Activated CD4-positive, alpha-beta memory T cell treated with anti-CD3 and anti-CD28 coated beads, Interleukin-2, amount 10 ng/mL, durations not matched to agents 7 days and 5 days (primary cell): ENCODE measurements around the gene ZNF133. TPM values are rescaled to one million over a fixed set of nuclear protein-coding genes. Genes with fewer than 3 reads are reported as not detected.

Experiments used
- CTCF ChIA-PET: fragments of 350-600 bp; sonication (Branson Sonifier 250); formaldehyde crosslinking; loops from one replicate; lab custom pipeline; 2021; ENCODE audit warnings: antibody characterized with exemption, inconsistent platforms; lab: Charles Lee
- POLR2A ChIA-PET: fragments of 350-600 bp; sonication (Branson Sonifier 250); formaldehyde crosslinking; loops from one replicate; lab custom pipeline; 2021; ENCODE audit warnings: antibody characterized with exemption; lab: Charles Lee
- DNase-seq: peaks from one replicate; pipeline ENCODE4 v3.0.0-alpha.2; 2020
- H3K27ac Mint-ChIP-seq: one replicate; pipeline ENCODE4 v1.8.0; 2021; ENCODE audit warnings: mild to moderate bottlenecking, mixed read lengths
- H3K27me3 Mint-ChIP-seq: one replicate; pipeline ENCODE4 v1.8.0; 2021; ENCODE audit warnings: mixed read lengths
- H3K36me3 Mint-ChIP-seq: one replicate; pipeline ENCODE4 v1.8.0; 2021; ENCODE audit warnings: low read depth, mixed read lengths
- H3K4me1 Mint-ChIP-seq: one replicate; pipeline ENCODE4 v1.8.0; 2021; ENCODE audit warnings: mixed read lengths
- H3K4me3 Mint-ChIP-seq: one replicate; pipeline ENCODE4 v1.8.0; 2021; ENCODE audit warnings: mild to moderate bottlenecking, mixed read lengths
- H3K9me3 Mint-ChIP-seq: one replicate; pipeline ENCODE4 v1.8.0; 2021; ENCODE audit warnings: mixed read lengths
- total RNA-seq, 2 experiments: library from RNA; stranded (reverse); gene quantifications; one replicate each; pipeline ENCODE4 v1.2.3, GENCODE V29; 2021

ZNF133 gene
- total RNA-seq, 2 experiments from 2014 or later = 8.4 to 10.2 TPM

DNA sequence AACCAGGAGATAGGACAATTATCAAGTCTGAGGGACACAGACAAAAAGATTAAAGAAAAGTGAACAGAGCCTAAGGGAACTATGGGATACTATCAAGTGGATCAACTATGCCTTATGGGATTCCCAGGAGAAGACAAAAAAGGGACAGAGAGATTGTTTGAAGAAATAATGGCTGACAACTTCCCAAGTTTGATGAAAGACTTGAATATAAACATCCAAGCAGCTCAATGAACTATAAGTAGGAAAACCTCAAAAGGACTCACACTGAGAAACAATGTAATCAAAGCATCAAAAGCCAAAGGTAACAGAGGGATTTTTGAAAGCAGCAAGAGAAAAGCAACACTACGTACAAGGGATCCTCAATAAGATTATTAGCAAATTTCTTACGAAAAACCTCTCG, 11.0 kb downstream of the ZNF133 start:
- ChIA-PET POLR2A (interaction anchor here (2.4 kb wide), 1 partner anchor 11 kb away, joined by 9 read pairs; the partner anchor contains the start of gene ZNF133), CTCF (interaction anchor here (1.1 kb wide), 1 partner anchor 23 kb away, joined by 4 read pairs; no protein-coding TSS in a partner anchor)
- Mint-ChIP-seq H3K27ac (no peak overlapping the region), H3K36me3 (peaks cover 23% of the 10 kb centered on the region), H3K27me3 (no peaks in the 10 kb centered on the region), H3K4me3 (no peak overlapping the region), H3K9me3 (peaks cover 10% of the 10 kb centered on the region), H3K4me1 (no peaks in the 10 kb centered on the region)
- no peak for DNase-seq

DNA sequence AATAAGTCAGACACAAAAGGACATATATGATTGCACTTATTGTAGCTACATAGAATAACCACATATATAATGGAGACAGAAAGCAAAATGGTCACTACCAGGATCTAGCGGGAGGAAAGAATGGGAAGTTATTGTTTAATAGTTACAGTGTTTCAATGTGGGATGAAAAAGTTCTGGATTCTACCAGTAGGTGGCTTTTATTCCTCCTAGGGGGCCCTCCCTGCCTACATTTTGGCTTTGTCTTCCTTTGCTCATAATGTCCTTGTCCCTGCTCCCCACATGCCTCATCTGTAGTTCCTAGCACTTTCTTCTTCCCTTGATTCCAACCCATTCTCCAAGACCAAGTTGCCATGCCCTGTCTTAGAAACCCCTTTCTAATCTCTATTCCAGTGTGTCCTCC, 16.3 kb downstream of the ZNF133 start:
- no peak overlapping the region for H3K27ac Mint-ChIP-seq
- H3K4me3 Mint-ChIP-seq = no peak overlapping the region
- ChIA-PET CTCF (no interaction called here), POLR2A (no interaction called here)
- DNase-seq = no peak
- no peaks in the 10 kb centered on the region for H3K4me1 Mint-ChIP-seq
- peaks cover 2% of the 10 kb centered on the region for H3K9me3 Mint-ChIP-seq
- no peaks in the 10 kb centered on the region for H3K27me3 Mint-ChIP-seq
- H3K36me3 Mint-ChIP-seq = peaks cover 9% of the 10 kb centered on the region

DNA sequence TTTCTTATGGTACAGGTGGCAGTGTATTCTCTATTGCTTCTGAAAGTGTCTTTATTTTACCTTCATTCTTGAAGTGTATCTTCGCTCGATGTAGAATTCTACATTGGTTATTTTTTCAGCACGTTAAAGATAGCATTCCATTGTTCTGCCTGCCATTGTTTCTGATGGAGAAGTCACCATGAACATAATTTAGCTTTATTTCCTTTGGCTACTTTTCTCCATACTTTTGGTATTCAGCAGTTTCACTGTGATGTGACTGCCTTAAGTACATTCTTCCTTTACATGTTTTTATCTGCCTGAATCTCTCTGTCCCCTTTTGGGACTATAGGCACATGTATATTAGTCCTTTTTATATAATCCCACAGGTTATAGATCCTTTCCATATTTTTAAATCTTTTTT, 19.0 kb downstream of the ZNF133 start:
- Mint-ChIP-seq H3K4me1 (no peaks in the 10 kb centered on the region), H3K27me3 (no peaks in the 10 kb centered on the region), H3K4me3 (no peak overlapping the region), H3K27ac (no peak overlapping the region), H3K36me3 (peaks cover 5% of the 10 kb centered on the region), H3K9me3 (no peaks in the 10 kb centered on the region)
- CTCF ChIA-PET = no interaction called here
- no peak for DNase-seq
- POLR2A ChIA-PET = no interaction called here

DNA sequence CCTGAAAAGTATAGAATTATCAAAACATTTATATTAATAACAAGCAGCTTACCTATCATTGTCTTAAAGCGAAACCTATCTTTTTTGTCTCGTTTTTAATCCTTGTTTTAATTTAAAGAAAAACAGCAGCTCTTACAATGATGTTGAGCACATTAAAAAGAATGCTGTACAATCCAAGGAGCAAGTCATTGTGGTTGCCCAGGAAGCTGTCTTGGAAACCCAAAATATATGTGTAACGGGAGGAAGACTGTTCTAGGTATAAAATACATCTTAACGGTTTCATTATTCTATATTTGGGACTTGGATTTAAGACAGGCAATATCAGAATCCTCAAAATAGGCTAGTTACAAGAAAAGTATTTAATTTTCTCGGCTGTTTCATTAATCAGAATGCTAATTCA, 21.7 kb downstream of the ZNF133 start:
- Mint-ChIP-seq H3K9me3 (no peaks in the 10 kb centered on the region), H3K27me3 (no peaks in the 10 kb centered on the region), H3K4me1 (no peaks in the 10 kb centered on the region), H3K27ac (no peak overlapping the region), H3K36me3 (peaks cover 7% of the 10 kb centered on the region), H3K4me3 (no peak overlapping the region)
- DNase-seq = no peak
- POLR2A ChIA-PET = no interaction called here
- CTCF ChIA-PET = no interaction called here

DNA sequence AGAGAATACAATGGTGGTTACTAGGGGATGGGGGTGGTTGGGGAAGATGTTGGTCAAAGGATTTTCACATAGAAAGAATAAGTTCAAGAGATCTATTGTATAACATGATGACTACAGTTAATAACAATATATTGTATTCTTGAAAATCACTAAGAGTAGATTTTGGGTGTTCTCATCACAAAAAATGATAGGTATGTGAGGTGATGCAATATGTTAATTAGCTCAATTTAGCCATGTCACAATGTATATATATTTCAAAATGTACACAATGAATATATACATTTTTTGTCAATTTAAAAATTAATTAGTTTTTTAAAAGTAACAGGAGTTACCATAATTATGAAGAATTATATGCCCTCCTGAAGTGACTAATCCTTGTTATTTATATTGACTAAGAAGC, 22.3 kb downstream of the ZNF133 start:
- Mint-ChIP-seq H3K9me3 (no peaks in the 10 kb centered on the region), H3K4me3 (no peak overlapping the region), H3K36me3 (peaks cover 12% of the 10 kb centered on the region), H3K27ac (no peak overlapping the region), H3K27me3 (no peaks in the 10 kb centered on the region), H3K4me1 (no peaks in the 10 kb centered on the region)
- no peak for DNase-seq
- POLR2A ChIA-PET = no interaction called here
- CTCF ChIA-PET = no interaction called here

DNA sequence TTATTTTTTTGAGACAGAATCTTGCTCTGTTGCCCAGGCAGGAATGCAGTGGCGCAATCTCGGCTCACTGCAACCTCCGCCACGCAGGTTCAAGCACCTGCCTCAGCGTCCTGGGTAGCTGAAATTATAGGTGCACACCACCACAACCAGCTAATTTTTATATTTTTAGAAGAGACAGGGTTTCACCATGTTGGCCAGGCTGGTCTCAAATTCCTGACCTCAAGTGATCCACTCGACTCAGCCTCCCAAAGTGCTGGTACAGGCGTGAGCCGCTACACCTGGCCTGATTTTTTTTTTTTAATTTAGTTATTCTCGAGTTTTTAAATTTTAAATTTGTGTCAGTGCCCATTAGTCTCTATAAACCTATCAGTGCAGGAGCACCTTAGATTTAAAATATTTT, 24.4 kb downstream of the ZNF133 start:
- Mint-ChIP-seq H3K4me3 (no peak overlapping the region), H3K27me3 (no peaks in the 10 kb centered on the region), H3K36me3 (peaks cover 8% of the 10 kb centered on the region), H3K4me1 (no peaks in the 10 kb centered on the region), H3K9me3 (no peaks in the 10 kb centered on the region), H3K27ac (no peak overlapping the region)
- no peak for DNase-seq
- ChIA-PET POLR2A (no interaction called here), CTCF (no interaction called here)

DNA sequence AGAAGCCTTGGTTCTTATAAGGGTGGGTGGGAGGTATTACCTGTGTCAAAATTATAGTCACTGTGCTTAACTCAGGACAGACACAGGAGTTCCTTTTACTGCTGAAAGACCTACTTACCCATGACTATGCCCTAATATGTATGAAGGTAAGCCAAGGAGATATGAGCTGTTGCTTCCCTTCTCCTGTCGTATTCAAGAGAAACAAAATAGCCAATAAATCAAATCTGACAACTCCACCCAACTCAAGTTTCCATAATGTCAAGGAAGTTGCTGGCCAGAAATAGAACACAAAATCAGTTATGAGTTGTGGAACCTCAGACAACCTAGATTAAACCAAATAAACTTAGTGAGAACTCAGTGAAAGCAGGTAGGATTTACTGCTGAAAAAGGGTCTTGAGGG, 25.1 kb downstream of the ZNF133 start:
- peaks cover 8% of the 10 kb centered on the region for H3K36me3 Mint-ChIP-seq
- no peak overlapping the region for H3K27ac Mint-ChIP-seq
- H3K4me3 Mint-ChIP-seq = no peak overlapping the region
- H3K4me1 Mint-ChIP-seq = no peaks in the 10 kb centered on the region
- POLR2A ChIA-PET = interaction anchor here (1.4 kb wide), 1 partner anchor 26 kb away, joined by 5 read pairs; no protein-coding TSS in a partner anchor
- no peak for DNase-seq
- no peaks in the 10 kb centered on the region for H3K9me3 Mint-ChIP-seq
- CTCF ChIA-PET = no interaction called here
- H3K27me3 Mint-ChIP-seq = no peaks in the 10 kb centered on the region

DNA sequence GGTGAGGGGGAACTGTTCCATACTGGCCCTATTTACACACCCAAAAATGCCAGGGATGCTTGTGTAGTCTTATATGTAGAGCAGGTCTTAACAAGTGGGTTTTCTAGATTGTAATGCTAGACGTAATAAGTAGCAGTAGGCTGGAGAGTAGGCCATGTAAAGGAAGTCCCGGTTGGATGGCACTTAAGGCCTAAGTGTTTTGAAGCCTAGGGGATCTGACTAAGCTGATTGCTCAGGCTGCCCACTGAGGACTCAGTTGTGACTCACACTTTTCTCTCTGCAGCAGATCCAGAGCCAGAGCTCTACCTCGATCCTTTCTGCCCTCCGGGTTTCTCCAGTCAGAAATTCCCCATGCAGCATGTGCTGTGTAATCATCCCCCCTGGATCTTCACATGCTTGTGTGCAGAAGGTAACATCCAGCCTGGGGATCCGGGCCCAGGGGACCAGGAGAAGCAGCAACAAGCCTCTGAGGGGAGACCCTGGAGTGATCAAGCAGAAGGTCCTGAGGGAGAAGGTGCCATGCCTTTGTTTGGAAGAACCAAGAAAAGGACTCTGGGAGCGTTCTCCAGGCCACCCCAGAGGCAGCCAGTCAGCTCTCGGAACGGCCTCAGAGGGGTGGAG, 26.6 kb downstream of the ZNF133 start:
- Mint-ChIP-seq H3K27me3 (no peaks in the 10 kb centered on the region), H3K4me3 (no peak overlapping the region), H3K9me3 (no peaks in the 10 kb centered on the region), H3K36me3 (peaks cover 8% of the 10 kb centered on the region), H3K4me1 (no peaks in the 10 kb centered on the region), H3K27ac (no peak overlapping the region)
- POLR2A ChIA-PET = no interaction called here
- CTCF ChIA-PET = no interaction called here
- no peak for DNase-seq

DNA sequence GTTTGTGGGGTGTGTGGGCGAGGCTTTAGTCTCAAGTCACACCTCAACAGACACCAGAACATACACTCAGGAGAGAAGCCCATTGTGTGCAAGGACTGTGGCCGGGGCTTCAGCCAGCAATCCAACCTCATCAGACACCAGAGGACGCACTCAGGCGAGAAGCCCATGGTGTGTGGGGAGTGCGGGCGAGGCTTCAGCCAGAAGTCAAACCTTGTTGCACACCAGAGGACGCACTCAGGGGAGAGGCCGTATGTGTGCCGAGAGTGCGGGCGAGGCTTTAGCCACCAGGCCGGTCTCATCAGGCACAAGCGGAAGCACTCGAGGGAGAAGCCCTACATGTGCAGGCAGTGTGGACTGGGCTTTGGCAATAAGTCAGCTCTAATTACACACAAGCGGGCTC, 27.8 kb downstream of the ZNF133 start:
- no peaks in the 10 kb centered on the region for H3K27me3 Mint-ChIP-seq
- POLR2A ChIA-PET = no interaction called here
- H3K4me1 Mint-ChIP-seq = no peaks in the 10 kb centered on the region
- CTCF ChIA-PET = no interaction called here
- DNase-seq = no peak
- no peak overlapping the region for H3K27ac Mint-ChIP-seq
- H3K36me3 Mint-ChIP-seq = peaks cover 8% of the 10 kb centered on the region
- no peak overlapping the region for H3K4me3 Mint-ChIP-seq
- H3K9me3 Mint-ChIP-seq = no peaks in the 10 kb centered on the region

DNA sequence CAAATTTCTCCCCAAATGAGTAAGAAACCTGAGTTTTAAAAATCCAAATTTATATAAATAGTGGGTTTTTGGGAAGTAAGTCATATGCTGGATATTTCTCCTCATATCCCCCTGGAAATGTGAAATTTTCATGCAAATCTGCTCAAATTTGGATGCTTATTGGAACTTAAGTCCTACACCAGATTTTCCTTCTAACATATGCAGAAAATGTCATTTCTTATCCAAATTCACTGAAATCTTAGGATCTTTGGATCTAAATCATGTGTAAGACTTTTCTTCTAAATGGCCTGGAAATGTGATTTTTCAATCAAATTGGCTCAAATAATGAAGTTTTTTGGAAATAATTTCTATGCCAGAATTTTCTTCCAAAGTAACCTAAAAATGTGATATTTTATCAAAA, 33.0 kb downstream of the ZNF133 start:
- Mint-ChIP-seq H3K9me3 (no peaks in the 10 kb centered on the region), H3K4me1 (no peaks in the 10 kb centered on the region), H3K27ac (no peak overlapping the region), H3K36me3 (no peaks in the 10 kb centered on the region), H3K4me3 (no peak overlapping the region), H3K27me3 (no peaks in the 10 kb centered on the region)
- ChIA-PET CTCF (no interaction called here), POLR2A (no interaction called here)
- no peak for DNase-seq

DNA sequence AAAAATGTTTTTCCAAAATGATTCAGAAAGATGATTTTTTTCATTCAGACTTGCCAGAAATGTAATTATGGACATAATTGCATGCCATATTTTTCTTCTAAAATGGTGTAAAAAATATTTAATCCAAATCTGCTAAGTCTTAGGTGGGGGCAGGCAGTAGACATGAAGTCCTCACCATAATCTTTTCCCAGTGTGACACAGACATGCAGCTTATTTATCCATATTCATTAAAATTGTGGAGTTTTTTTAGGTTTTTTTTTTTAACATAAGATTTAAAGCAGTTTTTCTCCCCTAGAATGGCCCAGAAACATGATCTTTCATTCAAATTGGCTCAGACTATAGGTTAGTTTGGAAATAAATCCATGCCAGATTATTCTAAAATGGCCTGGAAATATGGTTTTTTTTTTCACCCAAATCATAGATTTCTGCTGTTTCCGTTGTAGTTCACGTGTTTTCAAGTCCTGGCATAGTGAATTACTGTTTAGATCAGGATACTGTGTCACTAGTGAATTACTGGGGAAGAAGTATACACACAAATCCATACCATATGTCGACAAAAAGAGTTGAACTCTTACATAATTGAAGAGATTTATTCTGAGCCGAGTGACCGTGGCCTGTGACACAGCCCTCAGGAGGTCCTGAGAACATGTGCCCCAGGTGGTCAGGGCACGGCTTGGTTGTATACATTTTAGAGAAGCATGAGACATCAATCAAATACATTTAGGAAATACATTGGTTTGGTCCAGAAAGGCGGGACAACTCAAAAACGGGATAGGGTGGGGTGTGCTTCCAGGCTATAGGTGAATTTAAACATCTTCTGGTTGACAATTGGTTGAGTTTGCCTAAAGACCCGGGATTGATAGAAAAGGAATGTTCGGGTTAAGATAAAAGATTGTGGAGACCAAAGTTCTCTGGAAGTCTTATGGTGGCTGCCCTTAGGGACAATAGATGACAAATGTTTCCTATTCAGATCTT, 33.9 kb downstream of the ZNF133 start:
- DNase-seq = no peak
- no peak overlapping the region for H3K27ac Mint-ChIP-seq
- no peaks in the 10 kb centered on the region for H3K36me3 Mint-ChIP-seq
- no peaks in the 10 kb centered on the region for H3K4me1 Mint-ChIP-seq
- ChIA-PET CTCF (no interaction called here), POLR2A (no interaction called here)
- H3K27me3 Mint-ChIP-seq = no peaks in the 10 kb centered on the region
- no peak overlapping the region for H3K4me3 Mint-ChIP-seq
- no peaks in the 10 kb centered on the region for H3K9me3 Mint-ChIP-seq

DNA sequence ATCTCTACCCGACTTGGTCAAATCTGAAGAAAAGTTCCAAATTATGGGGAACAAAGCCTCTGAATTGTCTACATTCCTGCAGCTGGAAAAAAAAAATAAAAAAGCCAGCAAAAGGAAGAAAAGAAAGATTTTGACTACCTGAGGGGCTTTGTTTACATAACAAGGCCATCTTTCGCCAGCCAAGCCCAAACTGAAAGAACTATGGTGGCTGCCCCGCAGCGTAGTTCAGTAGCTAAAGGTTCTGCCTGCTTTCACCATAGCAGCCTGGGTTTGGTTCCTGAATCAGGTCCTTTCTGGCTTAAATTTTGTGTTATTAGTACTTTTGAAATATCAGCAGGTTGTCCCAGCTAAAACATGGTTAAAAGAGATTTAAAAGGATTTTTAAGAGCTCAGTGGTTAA, 35.4 kb downstream of the ZNF133 start:
- Mint-ChIP-seq H3K4me3 (no peak overlapping the region), H3K36me3 (no peaks in the 10 kb centered on the region), H3K4me1 (no peaks in the 10 kb centered on the region), H3K27me3 (no peaks in the 10 kb centered on the region), H3K9me3 (no peaks in the 10 kb centered on the region), H3K27ac (no peak overlapping the region)
- ChIA-PET POLR2A (no interaction called here), CTCF (no interaction called here)
- no peak for DNase-seq

DNA sequence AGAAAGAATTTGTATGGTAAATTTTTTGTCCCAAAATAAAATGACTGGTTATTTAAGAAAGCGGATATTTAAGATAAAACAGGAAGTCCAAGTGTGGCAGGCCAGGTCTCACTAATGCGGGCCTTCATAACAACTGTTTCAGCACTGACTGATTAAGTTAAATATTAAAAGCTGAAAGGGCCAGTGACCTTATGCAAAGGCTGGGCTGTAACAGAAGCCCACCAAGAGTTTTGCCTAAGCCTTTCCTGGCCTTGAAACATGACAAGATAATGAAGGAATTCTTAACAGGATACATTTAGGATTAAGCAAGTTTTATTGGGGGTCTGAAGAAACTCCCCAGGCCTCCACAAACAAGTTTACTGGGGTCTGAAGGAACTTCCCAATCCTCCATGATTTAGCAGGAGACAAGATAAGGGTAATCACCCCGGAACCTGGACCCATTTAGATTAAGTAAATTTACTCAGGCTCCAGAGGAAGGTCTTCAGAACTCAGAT, 36.3 kb downstream of the ZNF133 start:
- no peaks in the 10 kb centered on the region for H3K4me1 Mint-ChIP-seq
- DNase-seq = no peak
- H3K36me3 Mint-ChIP-seq = no peaks in the 10 kb centered on the region
- ChIA-PET POLR2A (no interaction called here), CTCF (no interaction called here)
- H3K4me3 Mint-ChIP-seq = no peak overlapping the region
- no peaks in the 10 kb centered on the region for H3K9me3 Mint-ChIP-seq
- no peak overlapping the region for H3K27ac Mint-ChIP-seq
- no peaks in the 10 kb centered on the region for H3K27me3 Mint-ChIP-seq
